Measurements from ENCODE around the gene MACROD2.

DNA sequence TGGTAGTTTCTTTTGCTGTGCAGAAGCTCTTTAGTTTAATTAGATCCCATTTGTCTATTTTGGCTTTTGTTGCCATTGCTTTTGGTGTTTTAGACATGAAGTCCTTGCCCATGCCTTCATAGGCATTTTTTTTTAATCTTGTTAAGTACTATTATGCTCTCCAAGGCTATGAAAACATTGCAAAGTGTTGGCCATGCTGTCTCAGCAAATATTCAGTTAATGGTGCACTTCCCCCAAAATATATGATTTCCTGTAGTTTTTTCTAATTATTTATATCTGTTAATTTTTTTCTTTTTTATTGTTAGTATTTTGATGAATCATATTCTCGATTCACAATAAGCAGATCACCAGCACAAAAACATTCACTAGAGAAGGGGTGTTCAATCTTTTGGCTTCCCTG, 1148.2 kb downstream of the MACROD2 start:
- no peak for TF ChIP-seq EP300 (IDR thresholded peaks at IDR 0.05)
- TF ChIP-seq, protein P1, sequence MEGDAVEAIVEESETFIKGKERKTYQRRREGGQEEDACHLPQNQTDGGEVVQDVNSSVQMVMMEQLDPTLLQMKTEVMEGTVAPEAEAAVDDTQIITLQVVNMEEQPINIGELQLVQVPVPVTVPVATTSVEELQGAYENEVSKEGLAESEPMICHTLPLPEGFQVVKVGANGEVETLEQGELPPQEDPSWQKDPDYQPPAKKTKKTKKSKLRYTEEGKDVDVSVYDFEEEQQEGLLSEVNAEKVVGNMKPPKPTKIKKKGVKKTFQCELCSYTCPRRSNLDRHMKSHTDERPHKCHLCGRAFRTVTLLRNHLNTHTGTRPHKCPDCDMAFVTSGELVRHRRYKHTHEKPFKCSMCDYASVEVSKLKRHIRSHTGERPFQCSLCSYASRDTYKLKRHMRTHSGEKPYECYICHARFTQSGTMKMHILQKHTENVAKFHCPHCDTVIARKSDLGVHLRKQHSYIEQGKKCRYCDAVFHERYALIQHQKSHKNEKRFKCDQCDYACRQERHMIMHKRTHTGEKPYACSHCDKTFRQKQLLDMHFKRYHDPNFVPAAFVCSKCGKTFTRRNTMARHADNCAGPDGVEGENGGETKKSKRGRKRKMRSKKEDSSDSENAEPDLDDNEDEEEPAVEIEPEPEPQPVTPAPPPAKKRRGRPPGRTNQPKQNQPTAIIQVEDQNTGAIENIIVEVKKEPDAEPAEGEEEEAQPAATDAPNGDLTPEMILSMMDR (IDR thresholded peaks at IDR 0.05) = no peak
- no peak for TF ChIP-seq POLR2A (IDR thresholded peaks at IDR 0.05)

Measured in ovary (tissue), 3 donors.